Immature natural killer cell (primary cell): ENCODE data around the gene MARCHF2. TPM values are rescaled to one million over a fixed set of nuclear protein-coding genes. Genes with fewer than 3 reads are reported as not detected.
A peak's percentile ranks its signal among the peaks of the same experiment; 100 is the strongest.

ENCODE experiments used
- DNase-seq, 3 donors: peaks; one replicate each; pipeline ENCODE4 v3.0.0; 2022; ENCODE audit warnings: mixed read lengths in 1 of 3
- H3K27ac Mint-ChIP-seq, 6 donors: one replicate each; pipeline ENCODE4 v1.8.0; 2020; ENCODE audit warnings: mixed read lengths in 6 of 6, mild to moderate bottlenecking in 5 of 6, inconsistent platforms in 4 of 6, moderate library complexity in 3 of 6
- H3K27me3 Mint-ChIP-seq, 3 donors: one replicate each; pipeline ENCODE4 v1.8.0; 2020 to 2021; ENCODE audit warnings: low read depth in 3 of 3, mild to moderate bottlenecking in 3 of 3, mixed read lengths in 3 of 3, moderate library complexity in 3 of 3, inconsistent platforms in 1 of 3
- H3K36me3 Mint-ChIP-seq, 3 donors: one replicate each; pipeline ENCODE4 v1.8.0; 2020; ENCODE audit warnings: mixed read lengths in 3 of 3, inconsistent platforms in 2 of 3, mild to moderate bottlenecking in 2 of 3
- H3K4me1 Mint-ChIP-seq, 2 donors: one replicate each; pipeline ENCODE4 v1.8.0; 2020; ENCODE audit warnings: inconsistent platforms in 2 of 2, mild to moderate bottlenecking in 2 of 2, mixed read lengths in 2 of 2, moderate library complexity in 1 of 2
- H3K4me3 Mint-ChIP-seq, 5 donors: one replicate each; pipeline ENCODE4 v1.8.0; 2020; ENCODE audit warnings: mild to moderate bottlenecking in 5 of 5, mixed read lengths in 5 of 5, inconsistent platforms in 3 of 5, moderate library complexity in 3 of 5
- H3K9me3 Mint-ChIP-seq, 6 donors: one replicate each; pipeline ENCODE4 v1.8.0; 2020; ENCODE audit warnings: mild to moderate bottlenecking in 6 of 6, mixed read lengths in 6 of 6, inconsistent platforms in 4 of 6, moderate library complexity in 3 of 6
- polyA plus RNA-seq, 3 donors: library from polyadenylated mRNA; unstranded; fragments of 300-500 nt; fragmentation: Illumina TruSeq; gene quantifications; one replicate each; pipeline ENCODE4 v1.2.3, GENCODE V29; 2021

MARCHF2 gene
- polyA plus RNA-seq, 3 donors from 2014 or later = 43.9 to 71.4 (median 59.4) TPM

GRCh38 chr19:8457209-8457608, 44.1 kb downstream of the MARCHF2 start:
- peaks cover 0 to 2% (median 0%) of the 10 kb centered on the region in 3 donors for H3K27me3 Mint-ChIP-seq
- peaks cover 74 to 100% of the 10 kb centered on the region in 2 donors for H3K4me1 Mint-ChIP-seq
- H3K4me3 Mint-ChIP-seq = no peak overlapping the region
- no peak for DNase-seq
- peaks cover 4 to 21% (median 13%) of the 10 kb centered on the region in 3 donors for H3K36me3 Mint-ChIP-seq
- no peaks in the 10 kb centered on the region for H3K9me3 Mint-ChIP-seq
- H3K27ac Mint-ChIP-seq = no peak overlapping the region

DNA sequence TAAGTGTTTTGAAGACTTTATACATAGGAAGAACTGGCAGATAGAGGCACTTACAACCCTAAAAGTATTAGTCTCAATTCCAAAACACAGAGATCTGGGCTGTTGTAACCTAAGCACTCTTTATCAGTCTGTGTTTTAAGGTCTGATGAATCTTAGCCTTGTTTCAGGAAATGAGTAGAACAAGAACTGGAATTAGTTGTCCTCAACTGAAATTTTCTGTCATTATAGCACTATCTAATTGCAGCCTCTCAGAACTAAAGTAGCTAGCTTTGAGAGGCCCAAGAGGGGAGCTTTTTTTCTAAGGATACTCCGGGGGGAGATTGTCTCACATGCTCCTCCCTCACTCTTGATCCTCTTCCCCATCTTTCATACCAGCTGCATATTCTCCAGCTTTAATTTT, 44.7 kb downstream of the MARCHF2 start:
- Mint-ChIP-seq H3K4me1 (peaks cover 72 to 100% of the 10 kb centered on the region in 2 donors), H3K27ac (peak overlapping the region in 1 of 6 donors; percentile 12), H3K4me3 (no peak overlapping the region), H3K36me3 (peaks cover 4 to 21% (median 13%) of the 10 kb centered on the region in 3 donors), H3K9me3 (no peaks in the 10 kb centered on the region), H3K27me3 (peaks cover 0 to 2% (median 0%) of the 10 kb centered on the region in 3 donors)
- no peak for DNase-seq

GRCh38 chr19:8458380-8458779, 45.3 kb downstream of the MARCHF2 start:
- no peak for DNase-seq
- H3K27ac Mint-ChIP-seq = peak overlapping the region in 2 of 6 donors; percentile 15 to 27
- peaks cover 69 to 100% of the 10 kb centered on the region in 2 donors for H3K4me1 Mint-ChIP-seq
- H3K36me3 Mint-ChIP-seq = peaks cover 4 to 22% (median 14%) of the 10 kb centered on the region in 3 donors
- H3K9me3 Mint-ChIP-seq = no peaks in the 10 kb centered on the region
- H3K4me3 Mint-ChIP-seq = no peak overlapping the region
- peaks cover 0 to 2% (median 0%) of the 10 kb centered on the region in 3 donors for H3K27me3 Mint-ChIP-seq

DNA sequence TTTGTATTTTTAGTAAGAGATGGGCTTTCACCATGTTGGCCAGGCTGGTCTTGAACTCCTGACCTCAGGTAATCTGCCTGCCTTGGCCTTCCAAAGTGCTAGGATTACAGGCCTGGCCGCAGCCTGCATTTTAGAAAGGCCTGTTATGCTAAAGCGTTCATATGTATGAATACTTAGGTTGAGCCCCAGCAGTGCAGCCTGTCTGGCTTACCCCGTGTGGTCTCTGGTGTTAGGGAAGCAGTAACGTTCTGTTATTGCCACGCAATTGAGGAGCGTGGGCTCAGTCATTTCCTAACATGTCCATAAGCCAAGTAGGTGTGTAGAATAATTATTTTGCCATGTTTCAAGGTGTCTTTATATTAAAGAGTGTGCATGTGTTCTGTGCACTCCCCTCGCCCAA, 46.0 kb downstream of the MARCHF2 start:
- Mint-ChIP-seq H3K27me3 (peaks cover 0 to 2% (median 0%) of the 10 kb centered on the region in 3 donors), H3K36me3 (peaks cover 4 to 25% (median 17%) of the 10 kb centered on the region in 3 donors), H3K4me3 (no peak overlapping the region), H3K27ac (peak overlapping the region in 2 of 6 donors; percentile 13 to 29), H3K4me1 (peaks cover 62 to 96% of the 10 kb centered on the region in 2 donors), H3K9me3 (no peaks in the 10 kb centered on the region)
- no peak for DNase-seq

- no peaks in the 10 kb centered on the region for H3K9me3 Mint-ChIP-seq
- peaks cover 0 to 2% (median 0%) of the 10 kb centered on the region in 3 donors for H3K27me3 Mint-ChIP-seq
- H3K27ac Mint-ChIP-seq = peak overlapping the region in 4 of 6 donors; percentile 9 to 33 (median 25)
- peaks cover 4 to 29% (median 20%) of the 10 kb centered on the region in 3 donors for H3K36me3 Mint-ChIP-seq
- H3K4me1 Mint-ChIP-seq = peaks cover 56 to 90% of the 10 kb centered on the region in 2 donors
- peak overlapping the region in 1 of 5 donors; percentile 56 for H3K4me3 Mint-ChIP-seq
- DNase-seq = no peak
Observed at GRCh38 chr19:8459520-8460270, 46.6 kb downstream of the MARCHF2 start.

DNA sequence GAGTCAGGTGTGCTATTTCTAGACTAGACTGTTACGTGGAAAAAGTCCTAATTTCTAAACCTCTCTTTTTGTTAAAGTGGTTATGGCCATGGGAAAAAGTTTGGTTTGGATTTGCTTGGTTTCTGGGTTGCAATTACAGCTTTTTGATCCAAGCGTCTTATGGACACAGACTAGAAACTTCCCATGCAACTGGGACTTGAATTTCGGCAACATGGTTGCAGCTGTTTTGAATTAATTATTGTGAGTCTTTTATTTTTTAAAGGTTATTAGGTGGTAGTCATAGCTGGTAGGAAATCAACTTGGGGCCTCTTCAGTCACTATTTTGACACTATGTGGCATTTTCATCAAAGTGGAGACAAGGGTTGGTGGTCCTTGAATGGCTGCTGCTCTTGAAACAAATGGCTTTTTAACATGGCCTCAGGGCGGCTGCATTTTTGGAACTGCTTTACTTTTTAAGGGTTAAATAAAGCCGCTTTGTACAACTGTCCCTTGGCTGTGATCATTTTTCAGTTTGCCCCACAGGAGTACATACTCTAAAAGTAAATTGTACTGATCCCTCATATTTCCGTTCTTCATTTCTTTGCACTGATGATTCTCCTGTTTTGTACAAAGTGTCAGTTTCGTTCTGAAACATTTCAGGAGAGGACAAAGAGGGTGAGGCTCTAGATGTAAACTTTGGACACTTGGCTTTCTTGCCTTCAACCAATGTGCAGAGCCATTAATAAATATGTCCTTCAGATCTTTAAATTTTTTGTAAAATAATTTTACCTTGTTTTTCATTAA, 47.6 kb downstream of the MARCHF2 start:
- Mint-ChIP-seq H3K27me3 (peaks cover 0 to 2% (median 0%) of the 10 kb centered on the region in 3 donors), H3K9me3 (no peaks in the 10 kb centered on the region), H3K27ac (peak overlapping the region in 3 of 6 donors; percentile 15 to 60 (median 24)), H3K4me3 (peak overlapping the region in 1 of 5 donors; percentile 39), H3K36me3 (peaks cover 5 to 33% (median 24%) of the 10 kb centered on the region in 3 donors), H3K4me1 (peaks cover 48 to 84% of the 10 kb centered on the region in 2 donors)
- no peak for DNase-seq

GRCh38 chr19:8461376-8461775, 48.3 kb downstream of the MARCHF2 start:
- Mint-ChIP-seq H3K27me3 (peaks cover 0 to 2% (median 0%) of the 10 kb centered on the region in 3 donors), H3K36me3 (peaks cover 10 to 33% (median 24%) of the 10 kb centered on the region in 3 donors), H3K4me3 (peak overlapping the region in 1 of 5 donors; percentile 1), H3K4me1 (peaks cover 43 to 78% of the 10 kb centered on the region in 2 donors), H3K27ac (peak overlapping the region in 1 of 6 donors; percentile 19), H3K9me3 (no peaks in the 10 kb centered on the region)
- no peak for DNase-seq

DNA sequence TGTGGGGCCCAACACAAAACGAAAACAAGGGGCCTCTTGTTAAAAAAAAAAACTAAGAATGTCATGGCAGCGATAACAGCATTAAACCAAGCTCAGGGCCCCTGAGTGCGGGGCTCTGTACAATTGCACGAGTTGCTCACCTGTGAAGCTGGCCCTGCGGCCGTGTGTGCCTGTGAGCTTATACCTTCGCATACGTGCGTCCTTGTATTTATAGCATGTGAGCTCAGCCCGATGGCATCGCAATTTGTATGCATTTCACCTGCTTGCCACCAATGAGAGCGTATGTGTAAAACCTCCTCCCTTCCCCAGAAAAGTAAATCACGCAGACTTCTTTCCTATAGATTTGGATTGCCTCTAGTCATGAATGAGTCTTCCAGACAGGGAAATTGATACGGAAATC, 48.8 kb downstream of the MARCHF2 start:
- no peak overlapping the region for H3K4me3 Mint-ChIP-seq
- peak overlapping the region in 1 of 6 donors; percentile 19 for H3K27ac Mint-ChIP-seq
- H3K9me3 Mint-ChIP-seq = no peaks in the 10 kb centered on the region
- peaks cover 39 to 73% of the 10 kb centered on the region in 2 donors for H3K4me1 Mint-ChIP-seq
- DNase-seq = no peak
- peaks cover 10 to 31% (median 24%) of the 10 kb centered on the region in 3 donors for H3K36me3 Mint-ChIP-seq
- H3K27me3 Mint-ChIP-seq = peaks cover 0 to 4% (median 0%) of the 10 kb centered on the region in 3 donors

DNA sequence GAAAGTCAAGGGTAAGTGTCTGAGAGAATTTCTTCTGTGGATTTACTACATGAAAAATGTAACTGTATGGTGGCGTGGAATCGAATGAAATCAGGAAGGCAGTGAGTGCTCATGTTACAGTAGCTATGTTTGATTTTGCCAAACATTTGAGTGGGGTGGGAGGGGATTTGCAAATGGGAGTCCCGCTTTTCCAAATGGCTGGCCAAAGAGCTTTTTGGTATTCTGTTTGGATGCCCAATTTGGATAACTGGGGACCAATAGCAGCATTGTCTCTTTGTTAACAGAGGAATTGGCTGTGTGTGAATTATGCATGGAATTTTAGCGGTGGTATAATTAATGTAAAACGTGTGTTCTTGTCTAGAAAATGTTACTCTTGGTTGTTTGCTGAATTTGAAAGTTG, 49.5 kb downstream of the MARCHF2 start:
- Mint-ChIP-seq H3K9me3 (no peaks in the 10 kb centered on the region), H3K4me3 (no peak overlapping the region), H3K4me1 (peaks cover 38 to 66% of the 10 kb centered on the region in 2 donors), H3K36me3 (peaks cover 16 to 34% (median 31%) of the 10 kb centered on the region in 3 donors), H3K27me3 (peaks cover 0 to 6% (median 0%) of the 10 kb centered on the region in 3 donors), H3K27ac (no peak overlapping the region)
- no peak for DNase-seq

- Mint-ChIP-seq H3K9me3 (no peaks in the 10 kb centered on the region), H3K4me3 (no peak overlapping the region), H3K27me3 (peaks cover 0 to 9% (median 0%) of the 10 kb centered on the region in 3 donors), H3K27ac (no peak overlapping the region), H3K4me1 (peaks cover 36 to 58% of the 10 kb centered on the region in 2 donors), H3K36me3 (peaks cover 20 to 38% (median 37%) of the 10 kb centered on the region in 3 donors)
- no peak for DNase-seq
Observed at GRCh38 chr19:8463365-8463764, 50.3 kb downstream of the MARCHF2 start.

DNA sequence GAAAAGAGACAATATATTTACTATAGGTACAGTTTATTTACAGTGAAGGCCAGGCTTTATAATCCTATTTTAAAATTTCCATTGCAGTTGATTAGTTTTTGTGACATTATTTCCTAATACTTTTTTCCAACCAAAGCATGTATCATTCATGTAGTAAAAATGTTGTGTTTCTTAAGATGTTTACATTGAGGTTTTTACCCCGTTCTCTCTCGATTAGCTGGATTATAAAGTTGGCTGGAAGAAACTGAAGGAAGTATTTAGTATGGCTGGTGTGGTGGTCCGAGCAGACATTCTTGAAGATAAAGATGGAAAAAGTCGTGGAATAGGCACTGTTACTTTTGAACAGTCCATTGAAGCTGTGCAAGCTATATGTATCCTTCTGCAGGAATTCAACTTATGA, 52.9 kb downstream of the MARCHF2 start:
- H3K36me3 Mint-ChIP-seq = peaks cover 29 to 63% (median 54%) of the 10 kb centered on the region in 3 donors
- H3K27ac Mint-ChIP-seq = peak overlapping the region in 1 of 6 donors; percentile 60
- peaks cover 12 to 31% of the 10 kb centered on the region in 2 donors for H3K4me1 Mint-ChIP-seq
- H3K4me3 Mint-ChIP-seq = no peak overlapping the region
- peaks cover 0 to 13% (median 3%) of the 10 kb centered on the region in 3 donors for H3K27me3 Mint-ChIP-seq
- H3K9me3 Mint-ChIP-seq = no peaks in the 10 kb centered on the region
- no peak for DNase-seq

DNA sequence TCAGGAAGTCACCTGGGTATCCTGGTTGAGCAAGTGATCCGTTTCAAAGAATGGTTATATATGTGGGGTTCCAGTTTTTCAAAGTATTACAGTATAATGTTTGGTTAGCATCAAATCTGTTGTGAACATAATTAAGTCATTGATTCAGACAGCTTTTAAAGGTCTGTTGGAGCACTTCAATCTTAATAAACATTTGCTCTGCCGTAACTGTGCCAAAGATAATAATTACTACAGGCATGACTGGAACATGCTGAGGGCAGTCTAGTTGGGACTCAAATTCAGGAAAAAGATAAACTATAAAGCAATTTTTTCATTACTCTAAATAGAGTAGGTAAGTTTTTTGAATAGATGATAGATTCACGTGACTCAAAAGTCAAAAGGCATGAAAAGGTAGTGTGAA, 55.0 kb downstream of the MARCHF2 start:
- Mint-ChIP-seq H3K4me1 (peaks cover 2 to 10% of the 10 kb centered on the region in 2 donors), H3K36me3 (peaks cover 29 to 68% (median 57%) of the 10 kb centered on the region in 3 donors), H3K4me3 (no peak overlapping the region), H3K27ac (peak overlapping the region in 2 of 6 donors; percentile 11 to 35), H3K27me3 (peaks cover 0 to 14% (median 3%) of the 10 kb centered on the region in 3 donors), H3K9me3 (no peaks in the 10 kb centered on the region)
- DNase-seq = no peak

DNA sequence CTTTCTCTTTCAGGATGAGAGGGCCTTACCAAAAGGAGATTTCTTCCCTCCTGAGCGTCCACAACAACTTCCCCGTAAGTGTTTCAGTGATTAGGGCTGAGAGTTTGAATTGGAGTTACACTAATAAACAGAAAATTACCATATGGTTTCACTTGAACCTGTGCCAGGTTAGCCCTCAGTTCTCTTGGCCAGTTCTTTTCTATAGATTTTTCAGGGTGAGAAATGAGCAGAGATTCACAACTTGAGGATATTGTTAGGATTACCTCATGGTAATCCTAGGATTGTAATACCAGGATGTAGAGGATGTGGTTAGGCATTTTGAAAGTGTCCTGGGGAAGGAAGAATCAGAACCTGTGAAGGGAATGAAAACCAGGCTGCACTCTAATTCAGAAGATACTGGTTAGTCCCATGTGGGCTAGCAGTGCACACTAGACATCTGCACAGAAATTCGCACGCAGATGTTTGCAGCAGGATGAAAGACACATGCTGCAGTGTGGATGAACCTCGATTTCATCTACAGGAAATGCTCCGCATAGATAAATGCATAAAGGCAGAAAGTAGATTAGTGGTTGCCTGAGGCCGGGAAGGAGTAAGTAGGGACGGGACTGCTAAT, 55.8 kb downstream of the MARCHF2 start:
- Mint-ChIP-seq H3K4me3 (no peak overlapping the region), H3K27me3 (peaks cover 0 to 14% (median 3%) of the 10 kb centered on the region in 3 donors), H3K36me3 (peaks cover 34 to 68% (median 56%) of the 10 kb centered on the region in 3 donors), H3K27ac (no peak overlapping the region), H3K4me1 (peaks cover 4 to 8% of the 10 kb centered on the region in 2 donors), H3K9me3 (no peaks in the 10 kb centered on the region)
- DNase-seq = no peak
